Amniotic stem cell (primary cell): ENCODE measurements around the gene ASXL1.

ENCODE experiments used
- DNase-seq: peaks from one replicate; lab custom pipeline; 2025; lab: John Stamatoyannopoulos, UW

ASXL1 gene

DNA sequence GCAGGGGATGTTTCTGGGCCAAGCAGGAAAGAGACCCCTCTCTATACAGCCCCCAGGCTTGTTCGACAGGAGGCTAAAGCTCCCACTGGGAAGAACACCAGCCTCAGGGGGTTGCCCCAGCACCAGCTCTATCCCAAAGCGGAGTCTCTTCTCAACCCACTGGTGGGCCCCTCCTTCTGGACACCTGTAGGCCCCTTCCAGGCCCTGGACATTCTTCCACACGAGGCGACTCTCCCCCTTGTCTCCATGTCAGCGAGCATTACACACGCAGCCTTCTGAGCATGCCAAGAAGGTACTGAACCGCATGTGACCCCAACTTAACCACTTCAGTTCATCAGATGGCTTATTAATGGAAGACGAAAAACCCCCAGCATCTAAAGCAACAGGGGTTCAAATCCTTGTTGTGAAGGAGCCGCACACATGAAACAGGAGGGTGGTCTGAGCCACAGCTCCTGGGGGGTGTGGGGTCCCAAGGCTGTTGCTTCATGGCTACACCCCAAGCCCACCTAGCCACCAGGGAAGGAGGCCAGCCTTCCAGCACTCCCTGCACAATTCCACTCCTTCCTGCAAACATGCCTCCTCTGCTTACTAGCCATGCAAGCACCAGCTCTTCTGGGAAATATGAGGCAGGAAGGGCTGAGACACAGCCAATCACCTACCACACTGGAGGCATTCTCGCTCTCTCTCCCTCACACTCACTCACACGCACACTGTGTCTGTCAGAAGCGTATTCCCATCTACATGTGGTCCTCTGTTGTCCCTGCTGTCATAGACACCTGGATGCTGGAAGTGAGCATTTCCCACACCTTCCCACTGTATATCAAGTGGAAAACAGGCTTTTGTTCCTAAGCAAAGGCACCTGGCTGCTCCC, 122.5 kb downstream of the ASXL1 start:
- DNase-seq = no peak

DNA sequence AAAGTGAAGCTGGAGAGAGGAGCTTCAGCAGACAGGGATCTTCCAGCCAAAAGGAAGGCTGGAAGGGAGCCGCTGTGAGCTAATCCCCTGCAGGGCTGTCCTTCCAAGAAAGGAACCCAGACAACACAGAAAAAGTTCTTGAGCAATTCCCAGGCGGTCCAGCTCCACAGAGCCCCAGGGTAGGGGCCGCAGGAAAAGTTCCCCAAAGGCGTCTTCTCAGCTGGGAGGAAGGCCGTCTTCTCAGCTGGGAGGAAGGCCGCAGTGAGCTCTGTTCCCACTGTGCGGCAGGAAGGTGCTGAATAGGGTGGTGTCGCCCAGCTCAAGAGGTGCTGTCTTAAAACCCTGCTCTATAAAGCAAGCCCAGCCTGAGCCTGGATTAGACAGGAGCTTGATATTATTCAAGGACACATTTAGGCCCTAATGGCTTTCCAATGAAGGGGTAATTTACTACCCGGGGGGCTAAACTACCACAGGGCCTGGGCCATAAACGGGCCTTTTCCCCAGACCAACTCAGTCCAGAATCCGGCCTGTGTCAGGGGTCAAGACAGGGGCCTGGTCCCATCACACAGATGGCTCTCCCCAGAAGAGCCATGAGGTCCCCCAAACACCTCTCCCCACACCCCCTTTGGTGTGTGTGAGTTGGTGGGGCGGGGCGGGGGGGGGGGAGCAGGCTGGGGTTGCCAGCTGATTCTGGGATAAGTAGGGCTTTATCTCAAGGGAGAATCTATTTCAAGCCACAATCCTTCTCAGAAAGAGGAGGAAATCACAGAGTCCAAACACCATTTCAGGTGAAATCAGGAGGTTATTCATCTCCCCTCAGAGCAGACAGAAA, 123.4 kb downstream of the ASXL1 start:
- no peak for DNase-seq

DNA sequence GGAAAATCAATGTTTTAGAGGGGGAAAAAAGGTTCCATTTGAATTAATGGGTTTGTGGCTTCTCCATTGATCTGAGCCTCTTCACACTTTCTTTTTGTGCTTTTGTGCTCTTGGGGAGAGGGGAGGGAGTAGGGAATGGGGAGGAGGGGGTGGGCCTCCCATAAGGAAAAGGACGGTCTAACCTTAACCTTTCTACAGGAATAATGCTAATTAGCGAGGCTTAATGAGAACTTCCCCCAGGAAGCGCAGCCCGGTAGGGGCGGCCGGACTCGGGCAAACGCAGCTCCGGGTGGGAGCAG, 124.0 kb downstream of the ASXL1 start:
- DNase-seq = no peak

DNA sequence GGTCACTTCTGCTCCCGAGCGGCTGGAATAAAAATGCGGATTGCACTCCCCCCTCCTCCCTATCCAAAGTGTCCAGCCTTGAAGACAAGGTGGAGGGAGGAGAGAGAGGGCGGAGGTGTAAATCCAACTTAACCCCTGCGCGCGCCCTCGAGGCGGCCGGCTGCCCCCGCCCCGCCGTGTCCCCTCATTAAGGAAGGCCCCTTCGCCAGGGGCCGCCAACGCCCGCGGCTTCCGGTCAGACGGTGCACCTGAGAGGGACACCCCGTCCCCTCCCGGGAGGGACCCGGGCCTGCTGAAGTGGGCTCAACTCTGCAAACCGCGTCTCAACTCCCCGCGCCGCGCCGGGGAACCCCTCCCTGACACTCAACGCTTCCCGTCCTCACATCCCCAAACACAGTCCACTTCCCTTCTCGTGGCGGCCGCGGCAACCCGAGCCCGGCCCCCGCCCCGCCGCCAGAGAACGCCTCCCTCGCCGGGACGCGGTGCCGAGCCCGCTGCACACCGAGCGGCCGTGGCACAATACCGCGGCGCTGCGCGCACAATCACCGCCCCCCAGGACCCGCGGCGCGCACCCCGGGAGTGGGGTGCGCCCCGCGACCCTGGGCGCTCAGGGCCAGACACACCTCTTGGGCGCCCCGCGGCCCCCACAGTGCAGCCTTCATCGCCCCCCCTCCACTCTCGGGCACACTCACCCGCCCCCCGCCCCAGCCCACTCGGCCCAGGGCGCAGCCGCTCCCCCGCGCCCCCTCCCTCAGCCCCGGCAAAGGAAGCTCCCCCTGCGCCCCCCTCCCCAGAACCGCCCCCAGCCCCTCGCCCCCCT, 124.5 kb downstream of the ASXL1 start:
- DNase-seq = no peak

DNA sequence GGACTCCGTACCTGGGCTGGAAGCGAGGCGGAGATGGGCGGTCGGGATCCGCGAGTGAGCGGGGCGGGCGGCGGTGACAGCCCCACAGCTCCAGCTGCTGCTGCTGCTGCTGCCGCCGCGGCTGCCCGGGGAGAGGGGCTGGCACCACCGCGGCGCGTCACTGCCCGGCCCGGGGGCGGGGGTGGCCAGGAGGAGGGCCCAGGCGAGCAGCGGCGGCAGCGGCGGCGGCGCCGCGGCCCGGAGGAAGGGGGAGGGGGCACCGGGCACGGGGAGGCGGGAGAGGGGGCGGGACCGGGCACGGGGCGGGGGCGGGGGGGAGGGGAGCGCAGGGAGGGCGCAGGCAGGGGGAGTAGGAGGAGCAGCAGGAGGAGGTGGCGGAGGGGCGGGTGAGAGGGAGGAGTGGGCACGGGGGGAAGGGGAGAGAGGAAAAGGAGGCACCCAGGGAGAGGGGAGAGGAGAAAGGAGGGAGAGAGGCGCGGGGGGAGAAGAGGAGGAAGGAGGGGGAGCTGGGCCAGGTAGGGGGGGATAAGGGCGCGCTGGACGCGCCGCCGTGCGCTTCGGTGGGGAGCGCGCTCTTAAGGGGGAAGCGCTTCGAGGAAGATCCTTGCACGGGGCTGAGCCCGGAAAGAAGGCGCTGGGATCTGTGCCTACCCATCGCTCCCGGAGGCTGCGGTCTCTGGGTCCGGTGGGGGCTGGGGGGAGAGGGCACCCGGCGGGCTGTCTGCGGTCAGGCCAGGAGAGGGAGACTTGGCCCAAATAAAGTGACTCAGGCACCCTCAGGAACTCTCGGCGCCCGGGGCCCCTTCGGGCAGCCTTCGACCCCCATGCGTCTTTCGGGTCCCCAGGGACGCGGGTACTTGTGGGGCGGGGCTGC, 125.5 kb downstream of the ASXL1 start:
- peak; percentile 37 for DNase-seq

DNA sequence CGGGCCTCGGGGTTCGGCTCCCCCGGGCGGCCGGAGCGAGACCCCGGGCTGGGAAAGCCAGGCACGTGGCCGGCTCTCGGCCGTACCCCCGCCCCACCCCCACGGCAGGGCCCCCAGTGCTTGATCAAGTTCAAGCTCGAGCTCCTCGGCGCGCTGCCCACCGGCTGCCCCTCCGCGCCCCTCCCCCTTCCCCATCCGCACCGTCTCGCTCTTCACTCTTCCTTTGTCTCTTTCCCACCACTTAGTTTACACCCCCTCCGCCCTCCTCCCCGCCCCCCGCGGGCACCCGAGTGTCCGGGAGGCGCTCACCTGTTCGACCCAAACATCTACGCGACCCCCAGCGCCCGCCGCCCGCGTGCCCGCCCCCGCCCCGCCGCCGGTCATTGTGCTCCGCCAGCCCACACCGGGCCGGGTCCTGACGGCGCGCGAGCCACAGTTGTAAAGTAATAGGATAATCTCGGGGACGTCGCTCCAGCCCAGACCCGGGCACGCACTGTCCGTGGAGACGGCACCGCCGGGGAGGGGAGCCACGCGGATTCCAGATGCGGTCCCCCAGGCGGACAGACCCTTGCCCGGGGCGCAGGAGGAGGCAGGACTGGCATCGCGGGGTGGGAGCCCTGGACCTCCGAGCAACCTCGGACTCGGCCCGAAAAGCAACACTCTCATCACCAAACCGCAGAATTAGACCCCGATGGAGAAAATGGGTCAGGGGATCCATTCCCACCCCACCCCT, 126.3 kb downstream of the ASXL1 start:
- DNase-seq = no peak

DNA sequence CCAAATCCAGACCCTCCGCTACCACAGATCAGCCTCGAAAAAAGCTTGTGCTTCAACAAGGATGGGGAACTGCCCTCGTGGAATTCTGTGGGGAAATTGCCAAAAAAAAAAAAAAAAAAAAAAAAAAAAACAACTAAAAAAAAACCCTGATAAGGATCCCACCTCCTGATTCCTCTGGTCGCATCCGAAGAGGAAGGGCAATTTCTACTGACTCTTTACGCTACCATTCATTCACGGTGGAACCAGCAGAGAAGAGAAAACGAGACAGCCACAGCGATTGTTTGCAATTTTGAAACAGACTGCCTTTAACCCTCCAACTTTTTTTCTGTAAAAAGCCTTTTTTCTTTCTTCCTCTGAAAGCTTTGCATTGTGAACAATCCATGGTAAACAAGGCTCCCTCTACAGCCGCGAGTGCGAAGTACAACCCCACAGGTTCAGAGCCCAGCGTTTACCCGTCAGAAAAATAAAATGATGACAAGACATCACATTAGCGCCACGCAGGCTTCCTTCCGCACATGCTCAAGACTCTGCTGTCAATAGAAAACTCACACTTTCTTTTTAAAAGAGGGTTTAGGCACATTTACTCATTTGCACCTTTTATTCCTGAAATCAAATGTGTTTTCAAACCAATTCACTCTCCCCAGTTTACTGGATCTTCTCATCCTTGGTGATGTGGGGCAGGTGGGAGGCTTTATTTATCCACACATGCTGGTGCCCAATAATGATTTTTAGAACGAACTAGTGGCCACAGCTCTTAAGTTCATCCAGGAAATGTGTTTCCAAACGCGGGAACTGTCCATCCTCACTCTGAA, 127.0 kb downstream of the ASXL1 start:
- DNase-seq = peak; percentile 36

DNA sequence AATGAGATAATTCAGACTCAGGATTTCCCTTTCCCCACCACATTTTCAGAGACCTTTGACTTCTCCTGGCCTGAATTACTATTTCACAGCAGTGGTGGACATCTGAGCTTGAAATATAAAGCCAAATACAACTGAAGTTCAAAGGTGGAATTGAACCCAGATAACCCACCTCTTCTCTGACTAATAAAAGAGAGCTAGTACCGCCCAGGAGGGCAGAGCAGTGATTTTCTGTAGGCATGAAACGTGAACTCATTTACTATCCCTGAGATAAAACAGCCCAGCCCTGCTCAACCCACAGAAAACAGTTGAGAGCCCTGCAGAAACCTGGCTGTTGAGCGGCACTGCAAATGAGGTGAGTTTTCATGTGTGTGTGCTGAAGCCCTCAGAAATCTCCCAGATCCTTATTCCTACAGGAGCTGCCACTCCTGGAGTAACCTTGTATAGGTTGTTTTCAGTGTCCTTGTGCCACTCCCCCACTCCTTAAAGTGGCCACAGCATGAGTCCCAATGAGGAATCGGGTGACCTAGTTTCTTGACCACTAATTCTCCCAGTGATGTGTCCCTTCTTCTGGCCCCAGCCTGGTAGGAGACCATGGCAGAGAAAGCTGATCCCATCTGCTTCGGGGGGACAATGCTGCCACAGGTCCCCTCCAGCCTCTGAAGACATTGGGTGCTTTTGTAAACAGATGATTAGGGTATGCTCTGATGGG, 127.8 kb downstream of the ASXL1 start:
- DNase-seq = no peak

DNA sequence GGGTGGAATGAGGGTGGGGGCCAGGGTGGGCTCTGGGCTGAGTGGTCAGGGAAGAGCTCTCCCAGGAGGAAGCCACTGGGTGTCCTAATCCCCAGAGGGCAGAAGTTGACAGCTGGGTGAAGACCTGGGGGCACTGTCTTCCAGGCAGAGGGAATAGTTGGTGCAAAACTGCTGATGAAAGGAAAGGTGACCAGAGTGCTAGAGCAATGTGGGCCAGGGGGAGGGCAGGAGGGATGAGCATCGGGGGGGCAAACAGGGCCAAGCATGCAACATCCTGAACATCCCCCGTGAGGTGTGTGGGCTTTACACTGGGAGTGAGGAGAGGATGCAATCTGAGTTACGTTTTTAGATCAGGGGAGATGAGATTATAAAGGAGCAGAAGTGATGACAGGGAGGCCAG, 129.2 kb downstream of the ASXL1 start:
- no peak for DNase-seq

DNA sequence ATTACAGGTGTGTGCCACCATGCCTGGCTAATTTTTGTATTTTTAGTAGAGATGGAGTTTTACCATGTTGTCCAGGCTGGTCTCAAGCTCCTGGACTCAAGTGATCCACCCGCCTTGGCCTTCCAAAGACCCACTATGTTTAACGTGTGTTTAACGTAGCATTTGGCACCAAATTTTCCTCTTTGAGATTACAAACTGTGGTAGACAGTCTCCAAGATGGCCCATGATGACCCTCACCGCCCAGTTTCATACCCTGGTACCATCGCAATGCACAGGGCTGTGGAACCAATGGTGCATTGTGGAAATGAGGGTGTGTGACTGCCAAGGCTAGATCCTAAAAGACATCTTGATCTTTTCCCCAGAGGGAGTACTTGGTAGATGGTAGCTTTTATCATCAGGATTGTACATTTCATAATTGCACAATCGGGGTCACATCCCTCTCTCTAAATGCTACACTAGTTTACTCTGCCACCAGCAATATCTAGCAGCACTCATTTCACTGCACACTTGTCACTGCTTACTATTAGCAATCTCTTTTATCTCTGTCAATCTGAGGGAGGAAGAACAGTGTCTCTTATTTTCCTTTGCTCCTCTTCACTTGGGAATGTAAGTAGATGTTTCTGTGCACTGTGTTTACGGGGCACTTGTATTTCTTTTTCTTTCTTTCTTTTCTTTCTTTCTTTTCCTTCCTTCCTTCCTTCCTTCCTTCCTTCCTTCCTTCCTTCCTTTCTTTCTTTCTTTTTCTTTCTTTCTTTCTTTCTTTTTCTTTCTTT, 130.1 kb downstream of the ASXL1 start:
- DNase-seq = no peak
